Skeletal muscle cell (primary cell): ENCODE results near the gene B4GALNT2.
A peak's percentile ranks its signal among the peaks of the same experiment; 100 is the strongest.
"Not testable (repeated sequence)": the region's sequence is repeated elsewhere in the genome, so short reads cannot be mapped to it uniquely, and the experiment has no call there.

ENCODE experiments used
- DNase-seq: peaks from one replicate; pipeline ENCODE4 v3.0.0-alpha.2; 2010; ENCODE audit warnings: low read depth
- H3K4me3 ChIP-seq: 2 replicates; pipeline ENCODE4 v1.5.1; 2011; ENCODE audit warnings: low read depth, mild to moderate bottlenecking, control low read depth, low read length, moderate library complexity

Gene B4GALNT2

DNA sequence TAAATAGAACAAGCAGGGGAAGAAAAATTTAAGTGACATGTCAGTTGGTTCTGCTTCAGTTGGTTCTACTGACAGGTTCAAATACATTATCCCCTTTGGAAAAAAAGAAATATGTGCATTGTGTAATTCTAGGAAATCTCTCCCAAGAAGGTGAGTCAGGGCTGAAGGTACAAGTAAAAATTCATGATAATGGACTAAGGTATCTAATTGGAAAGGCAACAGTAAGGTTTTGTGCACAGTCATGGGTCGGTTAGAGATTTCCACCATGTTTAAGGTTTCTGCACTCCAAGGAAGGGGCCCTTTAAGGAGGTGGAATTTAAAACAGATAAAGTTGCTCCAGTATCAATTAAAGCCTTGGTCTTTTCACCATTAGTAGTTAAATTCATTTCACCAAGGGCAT lies 17.9 kb upstream of the B4GALNT2 start:
- no peak overlapping the region for H3K4me3 ChIP-seq
- DNase-seq: no peak

GRCh38 chr17:49117587-49118230 lies 14.9 kb upstream of the B4GALNT2 start:
- no peak overlapping the region for H3K4me3 ChIP-seq
- DNase-seq: no peak

DNA sequence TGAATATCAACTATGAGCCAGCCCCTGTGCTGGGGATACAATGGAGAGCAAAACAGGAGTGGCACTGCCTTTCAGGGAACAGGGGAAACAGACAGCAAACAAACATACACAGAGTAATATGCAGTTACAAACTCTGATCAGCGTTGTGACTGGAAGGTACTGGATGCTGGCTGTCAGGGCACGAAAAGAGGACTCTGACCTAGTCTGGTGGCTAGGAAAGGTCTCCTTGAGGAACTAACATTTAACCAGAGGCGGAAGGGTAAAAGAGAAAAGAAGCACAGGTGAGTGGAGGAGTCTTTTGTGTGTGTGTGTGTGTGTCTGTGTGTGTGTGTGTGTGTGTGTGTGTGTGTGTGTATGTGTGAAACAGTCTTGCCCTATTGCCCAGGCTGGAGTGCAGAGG lies 12.4 kb upstream of the B4GALNT2 start:
- no peak for DNase-seq
- no peak overlapping the region for H3K4me3 ChIP-seq

DNA sequence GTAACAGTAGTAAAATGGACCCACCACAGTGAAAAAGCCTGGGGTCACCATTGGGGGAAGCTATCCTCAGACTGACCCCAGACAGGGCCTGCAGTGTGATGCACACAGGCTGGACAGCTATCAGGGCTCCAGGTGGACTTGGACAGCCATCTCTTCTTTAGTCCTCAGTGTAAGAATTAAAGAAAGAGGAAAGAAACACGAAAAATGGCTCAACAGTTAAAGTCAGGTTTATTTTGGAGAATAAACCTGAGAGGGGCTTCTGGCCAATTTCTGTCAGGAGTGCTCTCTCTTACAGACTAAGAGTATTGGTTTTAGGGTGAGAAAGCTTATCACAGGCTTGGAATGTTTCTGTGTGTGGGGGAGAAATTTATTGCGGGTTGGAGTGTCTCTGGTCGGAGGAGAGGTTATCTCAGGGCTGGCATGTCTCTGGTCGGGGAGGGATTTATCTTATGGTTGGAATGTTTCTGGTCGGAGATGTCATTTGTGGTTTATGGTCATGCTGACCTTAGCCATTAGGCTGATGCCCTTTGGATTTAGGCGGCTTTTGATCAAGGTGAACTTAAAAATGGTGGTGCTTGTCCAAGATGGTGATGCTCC lies 10.8 kb upstream of the B4GALNT2 start:
- no peak for DNase-seq

DNA sequence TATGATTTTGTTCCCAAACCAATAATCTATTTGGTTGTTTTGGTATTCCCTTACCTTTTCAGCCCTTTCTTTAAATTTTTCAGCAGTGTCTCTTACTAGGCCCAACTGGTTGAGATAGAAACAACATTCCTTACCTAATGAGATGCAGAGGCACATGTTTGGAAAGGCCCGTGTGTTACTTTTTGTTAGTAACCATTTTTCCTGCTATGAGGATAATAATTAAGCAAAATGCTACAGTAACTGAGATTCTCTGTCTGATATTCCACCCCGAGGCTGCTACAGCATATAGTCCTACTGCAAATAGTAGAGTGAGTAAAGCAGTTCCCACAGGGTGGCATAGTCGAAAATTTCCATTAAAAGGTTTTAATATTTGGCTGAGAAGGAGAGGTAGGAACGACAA lies 10.0 kb upstream of the B4GALNT2 start:
- no peak overlapping the region for H3K4me3 ChIP-seq
- DNase-seq: no peak

More for the DNA sequence above, 10.8 kb upstream of the B4GALNT2 start:
- H3K4me3 ChIP-seq: no peak overlapping the region

DNA sequence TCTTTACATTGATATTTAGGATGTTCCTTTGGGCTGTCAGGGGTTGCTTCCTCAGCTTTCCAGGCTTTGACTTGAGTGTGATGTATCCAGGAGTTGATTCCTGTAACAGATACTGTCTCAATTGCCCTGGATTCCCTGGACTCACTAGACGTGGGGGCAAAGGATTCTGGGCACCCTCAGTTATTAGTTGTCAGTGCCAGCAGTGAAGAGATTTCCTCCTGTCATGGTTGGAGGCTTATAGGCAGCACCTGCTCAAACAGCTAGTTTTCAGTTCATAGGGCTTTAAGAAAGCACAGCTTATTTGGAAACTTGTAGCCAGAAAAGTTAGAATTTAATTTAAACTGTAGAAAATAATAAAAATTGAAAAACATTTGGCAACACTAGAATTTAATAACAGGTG lies 9.5 kb upstream of the B4GALNT2 start:
- no peak for DNase-seq
- H3K4me3 ChIP-seq: no peak overlapping the region

GRCh38 chr17:49125449-49125848 lies 7.1 kb upstream of the B4GALNT2 start:
- H3K4me3 ChIP-seq: no peak overlapping the region
- DNase-seq: no peak

DNA sequence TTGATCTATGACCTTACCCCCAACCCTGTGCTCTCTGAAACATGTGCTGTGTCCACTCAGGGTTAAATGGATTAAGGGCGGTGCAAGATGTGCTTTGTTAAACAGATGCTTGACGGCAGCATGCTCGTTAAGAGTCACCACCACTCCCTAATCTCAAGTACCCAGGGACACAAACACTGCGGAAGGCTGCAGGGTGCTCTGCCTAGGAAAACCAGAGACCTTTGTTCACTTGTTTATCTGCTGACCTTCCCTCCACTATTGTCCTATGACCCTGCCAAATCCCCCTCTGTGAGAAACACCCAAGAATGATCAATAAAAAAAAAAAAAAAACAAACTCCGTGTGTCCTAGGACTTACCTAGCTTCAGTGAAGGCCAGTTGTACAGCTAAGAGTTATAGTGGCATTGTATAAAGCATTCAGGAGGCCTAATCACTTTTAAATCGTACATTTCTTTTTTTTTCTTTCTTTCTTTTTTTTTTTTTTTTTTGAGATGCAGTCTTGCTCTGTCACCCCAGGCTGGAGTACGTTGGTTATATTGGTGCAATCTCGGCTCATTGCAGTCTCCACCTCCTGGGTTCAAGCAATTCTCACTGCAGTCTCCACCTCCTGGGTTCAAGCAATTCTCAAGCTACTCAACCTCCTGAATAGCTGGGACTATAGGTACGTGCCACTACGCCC lies 6.2 kb upstream of the B4GALNT2 start:
- not testable (repeated sequence) for H3K4me3 ChIP-seq, DNase-seq

- not testable (repeated sequence) for DNase-seq, H3K4me3 ChIP-seq
These were observed 3.1 kb upstream of the B4GALNT2 start for GRCh38 chr17:49129359-49129950.

DNA sequence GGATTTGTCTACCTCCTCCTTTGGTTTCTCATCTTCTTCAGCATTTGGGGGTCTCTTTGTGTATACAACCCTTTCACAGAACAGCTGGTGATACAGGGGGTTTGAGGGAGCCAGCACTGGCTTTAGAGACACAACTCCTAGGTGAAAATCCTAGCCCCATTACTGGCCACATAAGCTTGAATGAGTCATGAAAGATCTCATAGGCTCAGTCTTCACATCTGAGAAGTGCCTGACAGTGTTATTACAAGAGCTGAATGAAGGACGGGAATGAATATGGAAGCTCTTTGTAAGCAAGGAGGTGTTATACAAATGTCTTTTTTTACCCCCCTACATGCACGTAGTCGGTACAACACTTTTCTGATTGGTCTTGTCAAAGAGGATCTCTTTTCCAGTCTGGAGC lies 1.7 kb upstream of the B4GALNT2 start:
- H3K4me3 ChIP-seq: no peak overlapping the region
- no peak for DNase-seq

DNA sequence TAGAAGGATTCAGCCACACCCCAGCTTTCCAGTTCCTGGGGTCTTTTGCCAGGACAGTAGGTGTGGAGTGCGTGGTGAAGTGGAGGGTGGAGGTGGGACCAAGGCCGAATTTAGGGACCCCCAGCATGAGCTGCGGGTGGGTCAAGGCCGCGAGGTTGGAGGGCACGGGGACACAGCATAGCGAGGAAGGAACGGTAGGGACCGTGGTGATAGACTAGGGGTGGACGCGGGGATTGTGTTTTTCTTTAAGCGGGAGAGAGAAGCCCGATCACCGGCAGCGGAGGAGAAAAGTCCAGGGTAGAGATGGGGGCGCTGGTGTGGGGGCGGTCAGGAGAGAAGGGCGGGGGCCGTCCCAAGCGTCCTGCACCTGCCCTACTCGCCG lies 261 bp upstream of the B4GALNT2 start:
- DNase-seq: no peak
- H3K4me3 ChIP-seq: peak overlapping the region; percentile 38

DNA sequence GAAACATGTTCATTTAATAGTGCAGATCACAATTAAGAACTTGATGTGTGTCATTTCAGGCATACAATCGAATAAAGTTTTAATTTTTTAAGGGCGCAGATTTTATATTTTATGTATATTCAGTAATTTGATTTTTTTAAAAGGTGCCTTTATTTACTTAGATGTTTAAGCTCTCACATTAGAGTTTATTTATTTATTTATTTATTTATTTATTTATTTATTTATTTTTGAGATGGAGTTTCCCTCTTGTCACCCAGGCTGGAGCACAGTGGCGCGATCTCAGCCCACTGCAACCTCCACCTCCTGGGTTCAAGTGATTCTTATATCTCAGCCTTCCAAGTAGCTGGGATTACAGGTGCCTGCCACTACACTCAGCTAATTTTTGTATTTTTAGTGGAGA lies 3.8 kb downstream of the B4GALNT2 start:
- DNase-seq: no peak
- H3K4me3 ChIP-seq: no peak overlapping the region

GRCh38 chr17:49145654-49146053 lies 13.1 kb downstream of the B4GALNT2 start:
- H3K4me3 ChIP-seq, DNase-seq: not testable (repeated sequence)

DNA sequence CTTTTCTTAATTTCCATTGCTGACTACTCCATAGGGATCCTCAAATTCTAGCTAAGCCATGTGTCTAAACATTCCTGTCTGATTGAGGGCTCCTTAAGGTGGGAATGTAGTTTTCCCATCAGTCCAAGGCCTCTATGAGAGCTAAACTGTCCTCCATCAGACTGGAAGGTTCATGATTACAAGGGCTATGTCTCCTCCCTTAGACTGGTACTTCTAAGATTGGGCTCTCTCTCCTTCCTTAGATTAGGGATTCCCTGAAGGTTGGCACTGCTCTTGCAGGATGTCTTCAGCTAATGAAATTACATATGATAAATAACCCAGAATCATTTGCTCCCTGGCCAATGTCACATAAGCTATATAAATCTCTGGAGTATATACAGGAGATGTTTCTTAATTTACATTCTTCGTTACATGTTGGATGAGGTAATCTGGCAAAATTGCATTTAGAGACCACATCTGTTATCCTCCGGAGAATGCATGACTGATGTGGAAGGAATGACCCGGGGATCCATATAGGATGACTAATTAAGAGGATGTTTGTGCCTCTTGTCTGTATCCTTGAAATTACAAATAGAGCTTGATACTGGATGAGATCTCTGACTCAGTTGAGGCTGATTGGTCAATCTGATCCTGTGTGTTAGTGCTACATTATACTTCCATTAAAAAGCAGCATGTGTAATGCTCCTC lies 14.2 kb downstream of the B4GALNT2 start:
- DNase-seq: peak; percentile 97
- no peak overlapping the region for H3K4me3 ChIP-seq

DNA sequence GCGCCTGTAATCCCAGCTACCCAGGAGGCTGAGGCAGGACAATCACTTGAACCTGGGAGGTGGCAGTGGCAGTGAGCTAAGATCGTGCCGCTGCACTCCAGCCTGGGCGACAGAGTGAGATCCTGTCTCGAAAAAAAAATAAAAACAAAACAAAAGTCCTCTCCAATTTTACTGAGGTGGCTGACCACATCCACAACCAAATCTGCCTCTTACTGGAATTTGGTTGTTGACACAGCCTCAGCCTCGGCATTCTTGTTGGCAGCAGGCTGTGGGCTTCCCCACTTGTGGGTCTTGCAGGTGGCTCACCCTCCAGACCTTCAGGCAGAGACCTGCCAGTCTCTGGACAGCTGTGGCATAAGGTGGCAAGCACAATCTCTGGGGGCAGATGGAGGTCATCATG lies 15.6 kb downstream of the B4GALNT2 start:
- H3K4me3 ChIP-seq: no peak overlapping the region
- DNase-seq: no peak

- no peak for DNase-seq
- no peak overlapping the region for H3K4me3 ChIP-seq
These were observed 19.4 kb downstream of the B4GALNT2 start for GRCh38 chr17:49151996-49152395.

- no peak for DNase-seq
These were observed 23.7 kb downstream of the B4GALNT2 start for GRCh38 chr17:49156256-49156655.

GRCh38 chr17:49157784-49158183 lies 25.2 kb downstream of the B4GALNT2 start:
- no peak for DNase-seq
- no peak overlapping the region for H3K4me3 ChIP-seq

More at GRCh38 chr17:49156256-49156655, 23.7 kb downstream of the B4GALNT2 start:
- no peak overlapping the region for H3K4me3 ChIP-seq

- no peak for DNase-seq
- H3K4me3 ChIP-seq: no peak overlapping the region
These were observed 30.3 kb downstream of the B4GALNT2 start for GRCh38 chr17:49162866-49163265.

DNA sequence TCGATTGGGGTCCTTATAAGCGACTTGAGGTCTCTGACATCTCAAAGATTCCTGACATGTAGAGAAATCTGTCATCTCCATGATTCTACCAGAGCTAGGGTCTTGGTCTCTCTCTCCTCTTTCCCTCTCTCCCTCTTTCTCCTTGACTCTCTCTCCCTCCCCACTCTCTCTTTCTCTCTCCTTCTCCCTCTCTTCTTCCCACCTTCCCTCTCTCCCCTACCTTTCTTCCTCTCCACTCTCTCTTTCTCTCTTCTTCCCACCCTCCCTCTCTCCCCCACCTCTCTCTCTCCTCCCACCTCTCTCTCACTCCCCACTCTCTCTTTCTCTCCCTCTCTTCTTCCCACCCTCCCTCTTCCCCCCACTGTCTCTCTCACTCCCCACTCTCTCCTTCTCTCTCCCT lies 32.6 kb downstream of the B4GALNT2 start:
- no peak for DNase-seq
- no peak overlapping the region for H3K4me3 ChIP-seq
